Measurements from ENCODE around the gene TENM4.

DNA sequence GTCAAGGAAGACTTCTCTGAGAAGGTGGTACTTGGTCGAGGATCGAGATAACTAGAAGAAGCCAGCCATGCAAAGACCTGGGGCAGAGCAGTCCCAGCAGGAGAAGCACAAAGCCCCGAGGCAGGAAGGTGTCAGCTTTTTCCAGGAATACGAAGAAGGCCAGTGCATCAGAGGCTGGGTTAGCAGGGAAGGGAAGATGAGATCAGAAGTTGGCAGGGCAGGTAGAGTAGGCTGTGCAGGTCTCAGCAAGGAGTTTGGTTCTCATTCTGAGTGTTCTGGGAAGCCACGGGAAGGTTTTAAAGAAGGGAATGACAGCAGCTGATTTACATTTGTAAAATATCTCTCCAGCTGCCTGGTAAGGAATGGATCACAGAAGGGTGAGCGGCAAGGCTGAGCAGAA, 111.3 kb downstream of the TENM4 start:
- TF ChIP-seq, protein P1, sequence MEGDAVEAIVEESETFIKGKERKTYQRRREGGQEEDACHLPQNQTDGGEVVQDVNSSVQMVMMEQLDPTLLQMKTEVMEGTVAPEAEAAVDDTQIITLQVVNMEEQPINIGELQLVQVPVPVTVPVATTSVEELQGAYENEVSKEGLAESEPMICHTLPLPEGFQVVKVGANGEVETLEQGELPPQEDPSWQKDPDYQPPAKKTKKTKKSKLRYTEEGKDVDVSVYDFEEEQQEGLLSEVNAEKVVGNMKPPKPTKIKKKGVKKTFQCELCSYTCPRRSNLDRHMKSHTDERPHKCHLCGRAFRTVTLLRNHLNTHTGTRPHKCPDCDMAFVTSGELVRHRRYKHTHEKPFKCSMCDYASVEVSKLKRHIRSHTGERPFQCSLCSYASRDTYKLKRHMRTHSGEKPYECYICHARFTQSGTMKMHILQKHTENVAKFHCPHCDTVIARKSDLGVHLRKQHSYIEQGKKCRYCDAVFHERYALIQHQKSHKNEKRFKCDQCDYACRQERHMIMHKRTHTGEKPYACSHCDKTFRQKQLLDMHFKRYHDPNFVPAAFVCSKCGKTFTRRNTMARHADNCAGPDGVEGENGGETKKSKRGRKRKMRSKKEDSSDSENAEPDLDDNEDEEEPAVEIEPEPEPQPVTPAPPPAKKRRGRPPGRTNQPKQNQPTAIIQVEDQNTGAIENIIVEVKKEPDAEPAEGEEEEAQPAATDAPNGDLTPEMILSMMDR (IDR thresholded peaks at IDR 0.05), result no peak
- TF ChIP-seq POLR2A (IDR thresholded peaks at IDR 0.05), result no peak

All from heart left ventricle (tissue), 13 donors.